ENCODE data around the gene B4GALNT3. TPM values are rescaled to one million over a fixed set of nuclear protein-coding genes. Genes with fewer than 3 reads are reported as not detected.

B4GALNT3 gene
- total and polyA plus RNA-seq, 10 of the 15 experiments (the other 5 are each of a cell fraction or from before 2014, with no cell fraction given) = 0.05 to 4.2 (median 2.7) TPM; not detected in 1

DNA sequence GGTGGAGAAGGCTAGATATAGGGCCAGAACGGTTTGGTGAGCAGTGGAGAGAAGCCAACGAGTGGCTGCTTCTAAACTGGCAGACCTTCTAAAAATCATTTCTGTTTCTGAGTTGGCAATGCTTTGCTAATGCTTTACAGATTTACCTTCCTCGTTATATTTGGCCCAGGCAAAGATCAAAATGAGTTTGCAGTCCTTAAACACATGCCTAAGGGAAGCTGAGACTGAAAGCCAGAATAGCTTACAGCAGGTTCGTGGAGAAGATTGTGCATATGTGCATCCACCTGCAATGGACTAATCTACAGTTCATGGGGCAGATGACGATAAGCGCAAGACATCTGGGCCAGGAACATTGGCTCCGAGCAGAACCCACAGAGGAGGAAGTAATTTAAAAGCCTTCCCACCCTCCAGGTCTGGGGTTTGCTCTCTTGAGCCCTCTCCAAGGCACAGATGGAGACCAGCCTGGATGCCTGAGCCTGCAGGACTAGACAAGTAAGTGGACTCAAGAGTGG, 104.1 kb downstream of the B4GALNT3 start:
- in situ Hi-C loops (cut with MboI) = no loop called here
- no TSS peak for BruUV-seq (replicated peaks)
- TF ChIP-seq POLR2AphosphoS2 (IDR thresholded peaks at IDR 0.05; ENCODE audit: low read depth, low read length) (no peak), ETV6 (conservative IDR thresholded peaks at IDR 0.05 in 1 of 2, IDR thresholded peaks at IDR 0.05 in 1 of 2; ENCODE audit: borderline replicate concordance in 1 of 2, low read depth in 1 of 2) (no peak), MEF2B (IDR thresholded peaks at IDR 0.05; ENCODE audit: partially characterized antibody, poor library complexity, severe bottlenecking) (no peak), NR2F1 (conservative IDR thresholded peaks at IDR 0.05) (no peak), NR2C1 (IDR thresholded peaks at IDR 0.05) (no peak), TARDBP (IDR thresholded peaks at IDR 0.05; ENCODE audit: borderline replicate concordance) (no peak), SIN3A (IDR thresholded peaks at IDR 0.05; ENCODE audit: low read depth, low read length) (no peak), TCF12 (IDR thresholded peaks at IDR 0.05; ENCODE audit: low read depth, low read length) (no peak), RAD21 (IDR thresholded peaks at IDR 0.05; ENCODE audit: insufficient read depth, low read depth, low read length) (no peak), BCL11A (IDR thresholded peaks at IDR 0.05; ENCODE audit: low read depth, low read length) (no peak), DPF2 (IDR thresholded peaks at IDR 0.05) (no peak), CREM (IDR thresholded peaks at IDR 0.05; ENCODE audit: low read depth) (no peak)
- TF ChIP-seq, protein P1, sequence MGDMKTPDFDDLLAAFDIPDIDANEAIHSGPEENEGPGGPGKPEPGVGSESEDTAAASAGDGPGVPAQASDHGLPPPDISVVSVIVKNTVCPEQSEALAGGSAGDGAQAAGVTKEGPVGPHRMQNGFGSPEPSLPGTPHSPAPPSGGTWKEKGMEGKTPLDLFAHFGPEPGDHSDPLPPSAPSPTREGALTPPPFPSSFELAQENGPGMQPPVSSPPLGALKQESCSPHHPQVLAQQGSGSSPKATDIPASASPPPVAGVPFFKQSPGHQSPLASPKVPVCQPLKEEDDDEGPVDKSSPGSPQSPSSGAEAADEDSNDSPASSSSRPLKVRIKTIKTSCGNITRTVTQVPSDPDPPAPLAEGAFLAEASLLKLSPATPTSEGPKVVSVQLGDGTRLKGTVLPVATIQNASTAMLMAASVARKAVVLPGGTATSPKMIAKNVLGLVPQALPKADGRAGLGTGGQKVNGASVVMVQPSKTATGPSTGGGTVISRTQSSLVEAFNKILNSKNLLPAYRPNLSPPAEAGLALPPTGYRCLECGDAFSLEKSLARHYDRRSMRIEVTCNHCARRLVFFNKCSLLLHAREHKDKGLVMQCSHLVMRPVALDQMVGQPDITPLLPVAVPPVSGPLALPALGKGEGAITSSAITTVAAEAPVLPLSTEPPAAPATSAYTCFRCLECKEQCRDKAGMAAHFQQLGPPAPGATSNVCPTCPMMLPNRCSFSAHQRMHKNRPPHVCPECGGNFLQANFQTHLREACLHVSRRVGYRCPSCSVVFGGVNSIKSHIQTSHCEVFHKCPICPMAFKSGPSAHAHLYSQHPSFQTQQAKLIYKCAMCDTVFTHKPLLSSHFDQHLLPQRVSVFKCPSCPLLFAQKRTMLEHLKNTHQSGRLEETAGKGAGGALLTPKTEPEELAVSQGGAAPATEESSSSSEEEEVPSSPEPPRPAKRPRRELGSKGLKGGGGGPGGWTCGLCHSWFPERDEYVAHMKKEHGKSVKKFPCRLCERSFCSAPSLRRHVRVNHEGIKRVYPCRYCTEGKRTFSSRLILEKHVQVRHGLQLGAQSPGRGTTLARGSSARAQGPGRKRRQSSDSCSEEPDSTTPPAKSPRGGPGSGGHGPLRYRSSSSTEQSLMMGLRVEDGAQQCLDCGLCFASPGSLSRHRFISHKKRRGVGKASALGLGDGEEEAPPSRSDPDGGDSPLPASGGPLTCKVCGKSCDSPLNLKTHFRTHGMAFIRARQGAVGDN (IDR thresholded peaks at IDR 0.05) = no peak
- TF ChIP-seq, protein P2, sequence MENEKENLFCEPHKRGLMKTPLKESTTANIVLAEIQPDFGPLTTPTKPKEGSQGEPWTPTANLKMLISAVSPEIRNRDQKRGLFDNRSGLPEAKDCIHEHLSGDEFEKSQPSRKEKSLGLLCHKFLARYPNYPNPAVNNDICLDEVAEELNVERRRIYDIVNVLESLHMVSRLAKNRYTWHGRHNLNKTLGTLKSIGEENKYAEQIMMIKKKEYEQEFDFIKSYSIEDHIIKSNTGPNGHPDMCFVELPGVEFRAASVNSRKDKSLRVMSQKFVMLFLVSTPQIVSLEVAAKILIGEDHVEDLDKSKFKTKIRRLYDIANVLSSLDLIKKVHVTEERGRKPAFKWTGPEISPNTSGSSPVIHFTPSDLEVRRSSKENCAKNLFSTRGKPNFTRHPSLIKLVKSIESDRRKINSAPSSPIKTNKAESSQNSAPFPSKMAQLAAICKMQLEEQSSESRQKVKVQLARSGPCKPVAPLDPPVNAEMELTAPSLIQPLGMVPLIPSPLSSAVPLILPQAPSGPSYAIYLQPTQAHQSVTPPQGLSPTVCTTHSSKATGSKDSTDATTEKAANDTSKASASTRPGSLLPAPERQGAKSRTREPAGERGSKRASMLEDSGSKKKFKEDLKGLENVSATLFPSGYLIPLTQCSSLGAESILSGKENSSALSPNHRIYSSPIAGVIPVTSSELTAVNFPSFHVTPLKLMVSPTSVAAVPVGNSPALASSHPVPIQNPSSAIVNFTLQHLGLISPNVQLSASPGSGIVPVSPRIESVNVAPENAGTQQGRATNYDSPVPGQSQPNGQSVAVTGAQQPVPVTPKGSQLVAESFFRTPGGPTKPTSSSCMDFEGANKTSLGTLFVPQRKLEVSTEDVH (IDR thresholded peaks at IDR 0.05; ENCODE audit: low read depth, partially characterized antibody) = no peak
- TF ChIP-seq, protein P3, sequence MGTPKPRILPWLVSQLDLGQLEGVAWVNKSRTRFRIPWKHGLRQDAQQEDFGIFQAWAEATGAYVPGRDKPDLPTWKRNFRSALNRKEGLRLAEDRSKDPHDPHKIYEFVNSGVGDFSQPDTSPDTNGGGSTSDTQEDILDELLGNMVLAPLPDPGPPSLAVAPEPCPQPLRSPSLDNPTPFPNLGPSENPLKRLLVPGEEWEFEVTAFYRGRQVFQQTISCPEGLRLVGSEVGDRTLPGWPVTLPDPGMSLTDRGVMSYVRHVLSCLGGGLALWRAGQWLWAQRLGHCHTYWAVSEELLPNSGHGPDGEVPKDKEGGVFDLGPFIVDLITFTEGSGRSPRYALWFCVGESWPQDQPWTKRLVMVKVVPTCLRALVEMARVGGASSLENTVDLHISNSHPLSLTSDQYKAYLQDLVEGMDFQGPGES (IDR thresholded peaks at IDR 0.05) = no peak
- TF ChIP-seq, protein P4, sequence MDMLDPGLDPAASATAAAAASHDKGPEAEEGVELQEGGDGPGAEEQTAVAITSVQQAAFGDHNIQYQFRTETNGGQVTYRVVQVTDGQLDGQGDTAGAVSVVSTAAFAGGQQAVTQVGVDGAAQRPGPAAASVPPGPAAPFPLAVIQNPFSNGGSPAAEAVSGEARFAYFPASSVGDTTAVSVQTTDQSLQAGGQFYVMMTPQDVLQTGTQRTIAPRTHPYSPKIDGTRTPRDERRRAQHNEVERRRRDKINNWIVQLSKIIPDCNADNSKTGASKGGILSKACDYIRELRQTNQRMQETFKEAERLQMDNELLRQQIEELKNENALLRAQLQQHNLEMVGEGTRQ (IDR thresholded peaks at IDR 0.05; ENCODE audit: borderline replicate concordance, low read depth, low read length) = no peak

More for the DNA sequence above, 104.1 kb downstream of the B4GALNT3 start:
- no peaks in the 10 kb centered on the region for H3K36me3 ChIP-seq (ENCODE audit: control insufficient read depth in 2 of 2, insufficient read depth in 2 of 2, low read length in 1 of 2)
- ChIA-PET SMC1A (ENCODE audit: uncharacterized antibody, unreplicated experiment) (no interaction called here), POLR2A (no interaction called here), CTCF (interaction anchor here (0.5 to 1.5 kb wide), 3 partner anchors 16 to 386 kb away, joined by 3 to 4 read pairs (median 3); no protein-coding TSS in a partner anchor), RAD21 (ENCODE audit: unreplicated experiment) (interaction anchor here (0.8 kb wide), 1 partner anchor 187 kb away, joined by 3 read pairs; no protein-coding TSS in a partner anchor)
- no peak for DNase-seq (ENCODE audit: low read depth, low spot score)
- no peak overlapping the region for H3K27ac ChIP-seq (ENCODE audit: control insufficient read depth, insufficient read depth)
- H3K79me2 ChIP-seq (ENCODE audit: control insufficient read depth, insufficient read depth, low read length) = no peaks in the 10 kb centered on the region
- FAIRE-seq = no peak
- no peak overlapping the region for H3K9ac ChIP-seq (ENCODE audit: control insufficient read depth, insufficient read depth, low read length)
- no peak overlapping the region for H3K4me3 ChIP-seq
- H3K9me3 ChIP-seq (replicated peaks; ENCODE audit: control insufficient read depth, insufficient read depth, low read length) = no peaks in the 10 kb centered on the region
- H3K27me3 ChIP-seq (replicated peaks in 1 of 2; ENCODE audit: control insufficient read depth in 2 of 2, insufficient read depth in 2 of 2, low read length in 1 of 2) = no peaks in the 10 kb centered on the region
- WGBS (ENCODE audit: insufficient coverage, insufficient replicate concordance, low lambda C conversion rate, missing lambda C conversion rate) = 16% methylated on average over 7 of the region's 7 CpGs
- H2AFZ ChIP-seq (ENCODE audit: control insufficient read depth, low read depth, low read length) = no peak overlapping the region
- H3K4me1 ChIP-seq (ENCODE audit: control insufficient read depth, insufficient read depth, low read length) = peaks cover 23% of the 10 kb centered on the region
- intact Hi-C loops (cut with micrococcal nuclease; ENCODE audit: unreplicated experiment) = loop anchor here (10.0 kb wide), 1 partner anchor 311 kb away; no protein-coding TSS in a partner anchor
- H3K4me2 ChIP-seq (ENCODE audit: control insufficient read depth, insufficient read depth) = peak overlapping the region; percentile 59
- no peaks in the 10 kb centered on the region for H4K20me1 ChIP-seq (ENCODE audit: control insufficient read depth, insufficient read depth)
- ATAC-seq = no peak

Measured in GM12878 (cell line).